ENCODE results near the gene ZNF618. TPM values are rescaled to one million over a fixed set of nuclear protein-coding genes. Genes with fewer than 3 reads are reported as not detected.

The ZNF618 gene
- total and polyA plus RNA-seq, 5 experiments from 2014 or later, result 0.47 to 1.1 (median 0.69) TPM

DNA sequence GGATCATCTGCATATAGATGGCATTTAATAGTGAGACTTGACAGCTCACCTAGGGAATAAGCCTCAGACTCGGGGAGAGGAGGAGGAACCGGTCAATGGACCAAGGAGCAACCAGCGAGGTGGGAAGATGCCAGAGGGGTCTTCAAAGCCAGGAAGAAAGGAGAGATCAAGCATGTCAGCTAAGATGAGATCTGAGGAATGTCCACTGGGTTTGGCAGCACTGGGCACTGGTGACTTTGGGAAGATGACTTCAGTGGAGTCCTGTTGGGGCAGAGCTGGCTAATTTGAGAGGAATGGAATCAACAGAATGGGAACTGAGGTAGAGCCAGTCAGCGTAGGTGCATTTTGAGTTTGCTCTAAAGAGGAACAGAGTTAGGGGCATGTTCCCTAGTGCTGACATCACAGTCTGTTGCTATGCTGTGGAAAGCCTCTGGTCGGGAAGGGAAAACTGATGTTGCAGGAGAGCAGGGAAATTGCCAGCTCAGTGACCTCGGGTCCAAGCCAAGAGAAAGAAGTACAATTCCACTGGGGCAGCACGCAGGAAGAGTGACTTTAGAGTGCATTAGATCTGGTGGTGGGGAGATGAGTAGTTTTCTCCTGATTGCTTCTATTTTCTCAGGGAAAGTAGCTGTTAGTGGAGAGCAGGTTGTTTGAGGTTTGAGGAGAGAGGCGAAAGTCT is 56.9 kb downstream of the ZNF618 start:
- peaks cover 0 to 17% (median 5%) of the 10 kb centered on the region in 3 donors for H3K36me3 Mint-ChIP-seq
- ATAC-seq (no peak), DNase-seq (no peak)
- POLR2A ChIA-PET, result no interaction called here
- H3K4me3 Mint-ChIP-seq, result no peak overlapping the region
- peaks cover 0 to 18% (median 7%) of the 10 kb centered on the region in 9 donors for H3K9me3 Mint-ChIP-seq
- H3K27ac Mint-ChIP-seq, result no peak overlapping the region
- no peaks in the 10 kb centered on the region for H3K4me1 Mint-ChIP-seq
- peaks cover 0 to 2% (median 0%) of the 10 kb centered on the region in 5 donors for H3K27me3 Mint-ChIP-seq

DNA sequence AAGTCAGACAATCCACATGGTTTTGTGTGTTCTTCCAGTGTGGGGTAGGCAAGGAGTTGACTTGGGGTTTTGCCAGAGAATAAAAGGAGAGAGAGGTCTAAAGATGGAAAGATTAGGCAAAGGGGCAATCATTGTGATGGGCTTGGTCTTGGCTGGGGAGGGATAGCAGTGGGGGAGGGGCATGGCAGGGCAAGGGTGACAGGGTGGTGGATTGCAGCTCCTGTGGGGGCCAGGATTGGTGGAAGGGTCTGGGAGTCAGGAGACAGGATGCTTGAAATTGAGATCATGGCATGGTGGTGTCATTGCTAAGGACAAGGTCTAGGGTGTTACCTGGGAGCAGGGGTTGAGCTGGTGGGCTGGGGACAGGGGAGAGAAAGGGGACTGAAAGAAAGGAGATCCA is 57.6 kb downstream of the ZNF618 start:
- peaks cover 0 to 2% (median 0%) of the 10 kb centered on the region in 5 donors for H3K27me3 Mint-ChIP-seq
- DNase-seq (no peak), ATAC-seq (no peak)
- peaks cover 0 to 12% (median 2%) of the 10 kb centered on the region in 9 donors for H3K9me3 Mint-ChIP-seq
- H3K4me3 Mint-ChIP-seq, result no peak overlapping the region
- peaks cover 0 to 11% (median 1%) of the 10 kb centered on the region in 3 donors for H3K36me3 Mint-ChIP-seq
- H3K27ac Mint-ChIP-seq, result no peak overlapping the region
- no peaks in the 10 kb centered on the region for H3K4me1 Mint-ChIP-seq
- POLR2A ChIA-PET, result no interaction called here

DNA sequence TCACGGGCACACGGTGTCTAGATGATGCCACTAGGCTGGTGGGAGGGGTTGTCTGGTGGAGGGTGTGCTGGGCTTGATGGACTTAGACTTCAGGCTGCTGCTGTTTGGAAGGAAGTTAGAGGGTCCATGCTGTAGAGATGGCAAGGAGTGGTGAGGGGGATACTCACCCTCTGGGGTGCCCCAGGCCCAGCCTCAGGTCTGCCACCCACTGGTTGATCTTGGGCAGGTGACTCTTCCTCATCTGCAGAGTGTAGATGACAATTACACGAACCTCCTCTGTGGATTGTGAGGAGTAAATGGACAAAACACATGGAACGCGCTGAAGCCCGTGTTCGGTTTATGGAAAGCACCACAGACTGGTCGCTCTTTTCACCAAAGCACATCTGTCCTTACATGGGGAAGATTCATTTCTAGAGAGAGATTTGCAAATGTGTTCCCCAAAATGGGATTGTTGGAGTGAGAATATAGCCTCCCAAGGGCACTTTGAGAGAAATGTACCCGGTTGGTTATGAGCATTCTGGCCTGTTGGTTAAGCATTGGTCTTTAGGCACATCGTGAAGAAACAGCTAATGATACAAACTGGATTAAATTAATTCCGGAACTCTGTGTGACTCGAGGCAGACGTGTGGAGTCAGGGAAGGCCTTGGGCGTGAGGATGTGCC is 58.2 kb downstream of the ZNF618 start:
- H3K9me3 Mint-ChIP-seq, result peaks cover 0 to 5% (median 2%) of the 10 kb centered on the region in 9 donors
- peaks cover 0 to 2% (median 0%) of the 10 kb centered on the region in 5 donors for H3K27me3 Mint-ChIP-seq
- H3K4me1 Mint-ChIP-seq, result no peaks in the 10 kb centered on the region
- H3K4me3 Mint-ChIP-seq, result no peak overlapping the region
- ATAC-seq (no peak), DNase-seq (no peak)
- peaks cover 0 to 5% (median 1%) of the 10 kb centered on the region in 3 donors for H3K36me3 Mint-ChIP-seq
- H3K27ac Mint-ChIP-seq, result no peak overlapping the region
- POLR2A ChIA-PET, result no interaction called here

GRCh38 chr9:113934829-113935676 is 58.9 kb downstream of the ZNF618 start:
- H3K27me3 Mint-ChIP-seq, result no peaks in the 10 kb centered on the region
- POLR2A ChIA-PET, result no interaction called here
- H3K4me3 Mint-ChIP-seq, result no peak overlapping the region
- ATAC-seq, result no peak
- H3K36me3 Mint-ChIP-seq, result no peaks in the 10 kb centered on the region
- DNase-seq, result no peak
- no peaks in the 10 kb centered on the region for H3K4me1 Mint-ChIP-seq
- H3K27ac Mint-ChIP-seq, result no peak overlapping the region
- H3K9me3 Mint-ChIP-seq, result peaks cover 0 to 2% (median 0%) of the 10 kb centered on the region in 9 donors

GRCh38 chr9:113935677-113936380 is 59.7 kb downstream of the ZNF618 start:
- POLR2A ChIA-PET, result no interaction called here
- no peaks in the 10 kb centered on the region for H3K4me1 Mint-ChIP-seq
- H3K36me3 Mint-ChIP-seq, result peaks cover 0 to 2% (median 0%) of the 10 kb centered on the region in 3 donors
- H3K4me3 Mint-ChIP-seq, result no peak overlapping the region
- ATAC-seq, result no peak
- H3K9me3 Mint-ChIP-seq, result peaks cover 0 to 4% (median 2%) of the 10 kb centered on the region in 9 donors
- DNase-seq, result no peak
- no peaks in the 10 kb centered on the region for H3K27me3 Mint-ChIP-seq
- H3K27ac Mint-ChIP-seq, result no peak overlapping the region

GRCh38 chr9:113940077-113940476 is 64.0 kb downstream of the ZNF618 start:
- H3K4me3 Mint-ChIP-seq, result no peak overlapping the region
- H3K9me3 Mint-ChIP-seq, result peaks cover 0 to 9% (median 4%) of the 10 kb centered on the region in 9 donors
- POLR2A ChIA-PET, result no interaction called here
- H3K27me3 Mint-ChIP-seq, result peaks cover 0 to 3% (median 1%) of the 10 kb centered on the region in 5 donors
- H3K36me3 Mint-ChIP-seq, result peaks cover 7 to 10% (median 9%) of the 10 kb centered on the region in 3 donors
- DNase-seq (no peak), ATAC-seq (no peak)
- peaks cover 0 to 4% (median 0%) of the 10 kb centered on the region in 4 donors for H3K4me1 Mint-ChIP-seq
- no peak overlapping the region for H3K27ac Mint-ChIP-seq

DNA sequence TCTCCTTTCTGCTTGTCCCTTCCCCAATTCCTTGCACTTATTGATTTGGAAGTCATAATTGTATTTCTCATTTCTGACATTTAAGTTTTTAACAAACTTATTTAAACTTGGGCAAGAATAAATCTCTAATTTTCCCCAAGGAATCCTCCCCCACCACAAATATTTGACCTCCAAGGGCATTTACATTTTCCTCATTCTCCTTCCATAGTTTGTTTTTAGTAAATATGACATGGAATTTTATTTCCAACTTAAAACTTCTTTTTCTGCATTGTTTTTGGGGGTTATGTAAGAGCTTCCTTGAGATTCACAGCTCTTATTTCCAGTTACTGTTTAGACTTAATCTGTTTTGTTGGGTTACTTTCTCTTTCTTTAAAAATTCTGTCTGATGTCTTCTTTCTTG is 64.9 kb downstream of the ZNF618 start:
- no peak for ATAC-seq
- POLR2A ChIA-PET, result no interaction called here
- H3K4me1 Mint-ChIP-seq, result peaks cover 0 to 4% (median 0%) of the 10 kb centered on the region in 4 donors
- H3K4me3 Mint-ChIP-seq, result no peak overlapping the region
- no peak overlapping the region for H3K27ac Mint-ChIP-seq
- DNase-seq, result no peak
- peaks cover 0 to 9% (median 4%) of the 10 kb centered on the region in 9 donors for H3K9me3 Mint-ChIP-seq
- peaks cover 0 to 3% (median 1%) of the 10 kb centered on the region in 5 donors for H3K27me3 Mint-ChIP-seq
- peaks cover 7 to 10% (median 9%) of the 10 kb centered on the region in 3 donors for H3K36me3 Mint-ChIP-seq

DNA sequence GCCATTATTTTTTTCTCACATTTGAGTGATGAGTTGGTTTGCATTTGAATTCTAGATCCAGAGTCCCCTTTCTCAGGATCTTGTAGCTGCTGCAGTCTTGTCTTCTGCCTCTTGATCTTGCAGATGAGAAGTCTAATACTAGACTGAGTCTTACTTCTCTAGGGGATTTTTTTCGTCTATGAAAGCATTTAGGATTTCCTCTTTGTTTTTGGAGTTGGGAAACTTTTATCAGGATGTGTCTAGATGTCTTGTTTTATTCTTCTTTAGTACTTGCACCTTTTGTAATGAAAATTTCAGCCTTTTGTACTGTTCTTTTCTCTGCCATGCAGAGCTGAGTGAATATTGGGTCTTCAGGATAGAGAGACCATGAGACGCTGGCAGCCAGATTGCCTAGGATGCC is 65.4 kb downstream of the ZNF618 start:
- Mint-ChIP-seq H3K4me3 (no peak overlapping the region), H3K9me3 (peaks cover 0 to 9% (median 4%) of the 10 kb centered on the region in 9 donors), H3K27ac (peak overlapping the region in 2 of 10 donors; percentile 29 to 47), H3K36me3 (peaks cover 7 to 10% (median 9%) of the 10 kb centered on the region in 3 donors), H3K27me3 (peaks cover 0 to 3% (median 1%) of the 10 kb centered on the region in 5 donors), H3K4me1 (peaks cover 0 to 4% (median 0%) of the 10 kb centered on the region in 4 donors)
- DNase-seq (no peak), ATAC-seq (no peak)
- POLR2A ChIA-PET, result no interaction called here

- peaks cover 0 to 3% (median 1%) of the 10 kb centered on the region in 5 donors for H3K27me3 Mint-ChIP-seq
- POLR2A ChIA-PET, result no interaction called here
- no peak for ATAC-seq
Measured at GRCh38 chr9:113943112-113944009, 67.3 kb downstream of the ZNF618 start.

DNA sequence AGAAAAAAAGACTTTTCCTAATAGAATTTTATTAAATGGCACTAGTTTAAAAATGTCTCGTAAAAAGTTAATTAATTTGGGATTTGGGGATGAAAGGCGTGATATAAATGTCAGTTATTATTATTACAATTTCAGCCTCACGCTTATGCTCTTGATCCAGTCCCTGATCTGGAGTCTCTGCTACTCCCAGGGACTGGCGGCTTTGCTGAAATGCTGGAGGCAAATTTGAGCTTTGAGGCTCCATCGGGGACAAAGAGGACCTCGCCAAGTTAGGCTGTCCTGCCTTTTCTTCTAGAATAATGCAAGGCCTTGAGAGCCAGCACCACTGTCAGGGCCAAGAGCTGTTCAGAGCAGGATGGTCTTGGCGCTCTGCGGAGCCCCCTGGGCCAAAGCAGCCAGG is 69.7 kb downstream of the ZNF618 start:
- DNase-seq (no peak), ATAC-seq (no peak)
- Mint-ChIP-seq H3K27me3 (peaks cover 0 to 3% (median 1%) of the 10 kb centered on the region in 5 donors), H3K36me3 (peaks cover 6 to 10% (median 9%) of the 10 kb centered on the region in 3 donors), H3K4me1 (peaks cover 0 to 6% (median 0%) of the 10 kb centered on the region in 4 donors), H3K9me3 (peaks cover 0 to 7% (median under 1%) of the 10 kb centered on the region in 9 donors), H3K4me3 (no peak overlapping the region), H3K27ac (peak overlapping the region in 1 of 10 donors; percentile 77)
- POLR2A ChIA-PET, result no interaction called here

More at GRCh38 chr9:113943112-113944009, 67.3 kb downstream of the ZNF618 start:
- Mint-ChIP-seq H3K27ac (no peak overlapping the region), H3K36me3 (peaks cover 7 to 10% (median 9%) of the 10 kb centered on the region in 3 donors), H3K4me1 (peaks cover 0 to 4% (median 0%) of the 10 kb centered on the region in 4 donors), H3K9me3 (peaks cover 0 to 9% (median 4%) of the 10 kb centered on the region in 9 donors), H3K4me3 (no peak overlapping the region)
- DNase-seq, result no peak

GRCh38 chr9:113946496-113947115 is 70.5 kb downstream of the ZNF618 start:
- no peak for DNase-seq
- peaks cover 0 to 2% (median 0%) of the 10 kb centered on the region in 9 donors for H3K9me3 Mint-ChIP-seq
- no peak overlapping the region for H3K4me3 Mint-ChIP-seq
- H3K36me3 Mint-ChIP-seq, result peaks cover 0 to 9% (median 4%) of the 10 kb centered on the region in 3 donors
- no peak overlapping the region for H3K27ac Mint-ChIP-seq
- POLR2A ChIA-PET, result no interaction called here
- peaks cover 0 to 3% (median 1%) of the 10 kb centered on the region in 5 donors for H3K27me3 Mint-ChIP-seq
- ATAC-seq, result no peak
- H3K4me1 Mint-ChIP-seq, result peaks cover 0 to 4% (median 0%) of the 10 kb centered on the region in 4 donors

Measured in naive thymus-derived CD8-positive, alpha-beta T cell (primary cell).